Liver (tissue), 9 donors: ENCODE data around the gene EIF2B5. TPM values are rescaled to one million over a fixed set of nuclear protein-coding genes. Genes with fewer than 3 reads are reported as not detected.

Source experiments
- DNase-seq: peaks from one replicate; pipeline ENCODE4 v3.0.0-alpha.2; 2017; ENCODE audit warnings: low spot score
- H3K27ac ChIP-seq, 2 donors: one replicate each; pipeline ENCODE4 v1.7.0; 2013; ENCODE audit warnings: inconsistent platforms in 2 of 2, low read length in 2 of 2, control low read depth in 1 of 2, low read depth in 1 of 2, mild to moderate bottlenecking in 1 of 2
- H3K27me3 ChIP-seq, 4 donors: one replicate each; pipeline versions ENCODE4 v1.6.1 to v1.7.0; 2013; ENCODE audit warnings: low read length in 3 of 4, inconsistent platforms in 1 of 4, mild to moderate bottlenecking in 1 of 4, moderate library complexity in 1 of 4; ENCODE audit not compliant: control insufficient read depth in 4 of 4, insufficient read depth in 4 of 4
- H3K36me3 ChIP-seq, 4 donors: one replicate each; pipeline versions ENCODE4 v1.6.1 to v1.7.0; 2013; ENCODE audit warnings: low read length in 3 of 4, mild to moderate bottlenecking in 3 of 4, low read depth in 1 of 4, moderate library complexity in 1 of 4; ENCODE audit not compliant: control insufficient read depth in 4 of 4, insufficient read depth in 3 of 4
- H3K4me1 ChIP-seq, 4 donors: one replicate each; pipeline versions ENCODE4 v1.6.1 to v1.7.0; 2013; ENCODE audit warnings: low read length in 3 of 4, mild to moderate bottlenecking in 3 of 4, moderate library complexity in 1 of 4; ENCODE audit not compliant: control insufficient read depth in 4 of 4, insufficient read depth in 4 of 4
- H3K4me3 ChIP-seq, 3 donors: one replicate each; pipeline versions ENCODE4 v1.6.1 to v1.7.0; 2013; ENCODE audit warnings: low read length in 3 of 3, control low read depth in 1 of 3, low read depth in 1 of 3, mild to moderate bottlenecking in 1 of 3
- H3K9ac ChIP-seq, 2 donors: one replicate each; pipeline ENCODE4 v1.7.0; 2013; ENCODE audit warnings: low read length in 2 of 2, mild to moderate bottlenecking in 2 of 2, moderate library complexity in 2 of 2, control low read depth in 1 of 2, low read depth in 1 of 2
- H3K9me3 ChIP-seq, 4 donors: one replicate each; pipeline versions ENCODE4 v1.6.1 to v1.7.0; 2013; ENCODE audit warnings: low read length in 3 of 4; ENCODE audit not compliant: control insufficient read depth in 4 of 4
- CTCF ChIP-seq: fragments of 150-350 bp; IDR thresholded peaks from 2 replicates; pipeline ENCODE4 v1.5.1; 2017; ENCODE audit warnings: improper control_type of control experiment, low read depth, low read length; ENCODE audit not compliant: missing input control
- EGR1 ChIP-seq, 2 donors: IDR thresholded peaks; 2 replicates each; pipeline ENCODE4 v1.6.1; 2016 to 2018; ENCODE audit warnings: antibody characterized with exemption in 2 of 2, low read depth in 2 of 2
- FOXA1 ChIP-seq: IDR thresholded peaks from 2 replicates; pipeline ENCODE4 v1.6.1; 2016; ENCODE audit warnings: antibody characterized with exemption
- FOXA2 ChIP-seq: IDR thresholded peaks from 2 replicates; pipeline ENCODE4 v1.6.1; 2016; ENCODE audit warnings: antibody characterized with exemption
- GABPA ChIP-seq, 2 donors: IDR thresholded peaks in 1 of 2; conservative IDR thresholded peaks in 1 of 2; 2 replicates each; pipeline ENCODE4 v1.6.1; 2016; ENCODE audit warnings: antibody characterized with exemption in 2 of 2, mild to moderate bottlenecking in 1 of 2, moderate library complexity in 1 of 2
- HNF4A ChIP-seq, 2 donors: conservative IDR thresholded peaks; 2 replicates each; pipeline ENCODE4 v1.6.1; 2016; ENCODE audit warnings: antibody characterized with exemption in 2 of 2, mild to moderate bottlenecking in 2 of 2
- HNF4G ChIP-seq: IDR thresholded peaks from 2 replicates; pipeline ENCODE4 v1.6.1; 2016; ENCODE audit warnings: antibody characterized with exemption
- JUND ChIP-seq, 2 donors: IDR thresholded peaks; 2 replicates each; pipeline ENCODE4 v1.6.1; 2016; ENCODE audit warnings: antibody characterized with exemption in 2 of 2
- NR2F2 ChIP-seq: IDR thresholded peaks from 2 replicates; pipeline ENCODE4 v1.6.1; 2016; ENCODE audit warnings: antibody characterized with exemption
- RAD21 ChIP-seq, 2 donors: IDR thresholded peaks; 2 replicates each; pipeline ENCODE4 v1.6.1; 2016; ENCODE audit warnings: antibody characterized with exemption in 2 of 2, mild to moderate bottlenecking in 2 of 2
- RXRA ChIP-seq, 2 donors: IDR thresholded peaks; 2 replicates each; pipeline ENCODE4 v1.6.1; 2017 to 2018; ENCODE audit warnings: antibody characterized with exemption in 2 of 2, mild to moderate bottlenecking in 1 of 2
- SP1 ChIP-seq: IDR thresholded peaks from 2 replicates; pipeline ENCODE4 v1.6.1; 2018; ENCODE audit warnings: antibody characterized with exemption, mild to moderate bottlenecking
- TAF1 ChIP-seq: conservative IDR thresholded peaks from 2 replicates; pipeline ENCODE4 v1.6.1; 2016; ENCODE audit warnings: antibody characterized with exemption, mild to moderate bottlenecking
- YY1 ChIP-seq: IDR thresholded peaks from 2 replicates; pipeline ENCODE4 v1.6.1; 2016; ENCODE audit warnings: antibody characterized with exemption, mild to moderate bottlenecking
- WGBS: extraction: QIAGEN DNeasy Blood & Tissue Kit; methylation state at CpG from one replicate; pipeline ENCODE4 v1.1.7; 2013; 5-methylcytosine and 5-hydroxymethylcytosine counted together
- polyA plus RNA-seq, 2 donors: library from polyadenylated mRNA; stranded (reverse) in 1 of 2; unstranded in 1 of 2; fragments of 200-250 nt in 1 of 2; fragments of >200 nt in 1 of 2; fragmentation: Nextera tagmentation in 1 of 2; extraction: Ambion mirVana in 1 of 2; gene quantifications; one replicate each; pipeline versions ENCODE4 v1.2.1 to v1.2.3, GENCODE V29; 2013 to 2015
- total RNA-seq, 2 donors: library from RNA; depleted of rRNA; stranded (reverse); fragments of >200 nt; gene quantifications; one replicate each; pipeline ENCODE4 v1.2.3, GENCODE V29; 2014
- TF ChIP-seq, protein P1 (sequence below): IDR thresholded peaks from 2 replicates; pipeline ENCODE4 v1.6.1; 2016; ENCODE audit warnings: antibody characterized with exemption
- TF ChIP-seq, protein P2 (sequence below): IDR thresholded peaks from 2 replicates; pipeline ENCODE4 v1.6.1; 2016; ENCODE audit warnings: antibody characterized with exemption
- TF ChIP-seq, protein P3 (sequence below): IDR thresholded peaks from 2 replicates; pipeline ENCODE4 v1.6.1; 2016; ENCODE audit warnings: antibody characterized with exemption
- TF ChIP-seq, protein P4 (sequence below): IDR thresholded peaks from 2 replicates; pipeline ENCODE4 v1.6.1; 2016; ENCODE audit warnings: antibody characterized with exemption, mild to moderate bottlenecking
- donor health status: healthy.
- donor health status: healthy.
- donor health status: healthy.
- donor health status: healthy.
- donor health status: healthy.

Gene EIF2B5
- total and polyA plus RNA-seq, 4 donors: 19.0 to 34.3 (median 24.4) TPM

DNA sequence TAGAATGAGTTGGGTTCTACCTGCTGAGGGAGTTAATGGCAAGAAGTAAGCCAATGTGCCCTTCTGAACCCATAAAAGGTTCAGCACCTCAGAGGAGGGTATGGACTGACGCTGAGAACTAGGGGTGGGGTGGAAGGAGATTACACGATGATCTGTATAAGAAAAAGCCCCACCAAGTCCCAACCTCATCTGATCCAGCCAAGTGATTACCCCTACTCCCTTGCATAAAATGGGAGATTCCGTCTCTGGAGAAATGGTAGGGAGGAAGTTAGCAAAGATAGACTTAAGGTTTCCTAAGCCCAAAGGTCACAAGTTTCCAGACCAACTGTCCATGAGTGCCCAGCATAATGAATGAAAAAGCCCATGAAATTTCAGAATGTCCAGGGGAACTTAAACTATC, 12.9 kb downstream of the EIF2B5 start:
- 78% methylated on average over 3 of the region's 3 CpGs for WGBS
- Histone ChIP-seq H3K9me3 (no peaks in the 10 kb centered on the region), H3K4me1 (peaks cover 0 to 16% (median 4%) of the 10 kb centered on the region in 4 donors), H3K9ac (no peak overlapping the region), H3K27ac (no peak overlapping the region), H3K36me3 (peaks cover 0 to 27% (median 21%) of the 10 kb centered on the region in 4 donors), H3K27me3 (no peaks in the 10 kb centered on the region), H3K4me3 (no peak overlapping the region)
- DNase-seq: no peak
- TF ChIP-seq, protein P1, sequence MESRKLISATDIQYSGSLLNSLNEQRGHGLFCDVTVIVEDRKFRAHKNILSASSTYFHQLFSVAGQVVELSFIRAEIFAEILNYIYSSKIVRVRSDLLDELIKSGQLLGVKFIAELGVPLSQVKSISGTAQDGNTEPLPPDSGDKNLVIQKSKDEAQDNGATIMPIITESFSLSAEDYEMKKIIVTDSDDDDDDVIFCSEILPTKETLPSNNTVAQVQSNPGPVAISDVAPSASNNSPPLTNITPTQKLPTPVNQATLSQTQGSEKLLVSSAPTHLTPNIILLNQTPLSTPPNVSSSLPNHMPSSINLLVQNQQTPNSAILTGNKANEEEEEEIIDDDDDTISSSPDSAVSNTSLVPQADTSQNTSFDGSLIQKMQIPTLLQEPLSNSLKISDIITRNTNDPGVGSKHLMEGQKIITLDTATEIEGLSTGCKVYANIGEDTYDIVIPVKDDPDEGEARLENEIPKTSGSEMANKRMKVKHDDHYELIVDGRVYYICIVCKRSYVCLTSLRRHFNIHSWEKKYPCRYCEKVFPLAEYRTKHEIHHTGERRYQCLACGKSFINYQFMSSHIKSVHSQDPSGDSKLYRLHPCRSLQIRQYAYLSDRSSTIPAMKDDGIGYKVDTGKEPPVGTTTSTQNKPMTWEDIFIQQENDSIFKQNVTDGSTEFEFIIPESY: no peak
- no peak for TF ChIP-seq GABPA (IDR thresholded peaks at IDR 0.05 in 1 of 2, conservative IDR thresholded peaks at IDR 0.05 in 1 of 2)
- TF ChIP-seq CTCF: no peak
- no peak for TF ChIP-seq RXRA (IDR thresholded peaks at IDR 0.05)
- TF ChIP-seq EGR1 (IDR thresholded peaks at IDR 0.05; ENCODE audit: low read depth in 2 of 2): no peak
- no peak for TF ChIP-seq RAD21 (IDR thresholded peaks at IDR 0.05)
- TF ChIP-seq SP1: no peak
- TF ChIP-seq HNF4G: no peak
- no peak for TF ChIP-seq HNF4A (conservative IDR thresholded peaks at IDR 0.05)

- Histone ChIP-seq H3K27me3 (no peaks in the 10 kb centered on the region), H3K9me3 (no peaks in the 10 kb centered on the region), H3K4me1 (peaks cover 0 to 14% (median 2%) of the 10 kb centered on the region in 4 donors), H3K9ac (no peak overlapping the region), H3K27ac (no peak overlapping the region), H3K36me3 (peaks cover 0 to 17% (median 10%) of the 10 kb centered on the region in 4 donors), H3K4me3 (no peak overlapping the region)
- TF ChIP-seq JUND (IDR thresholded peaks at IDR 0.05) (no peak), RAD21 (IDR thresholded peaks at IDR 0.05) (no peak), EGR1 (IDR thresholded peaks at IDR 0.05; ENCODE audit: low read depth in 2 of 2) (no peak), TAF1 (no peak), FOXA1 (no peak), HNF4A (conservative IDR thresholded peaks at IDR 0.05) (no peak), GABPA (IDR thresholded peaks at IDR 0.05 in 1 of 2, conservative IDR thresholded peaks at IDR 0.05 in 1 of 2) (no peak), RXRA (IDR thresholded peaks at IDR 0.05) (no peak), CTCF (no peak), YY1 (no peak), FOXA2 (no peak), NR2F2 (no peak), HNF4G (no peak), SP1 (no peak)
- TF ChIP-seq, protein P2, sequence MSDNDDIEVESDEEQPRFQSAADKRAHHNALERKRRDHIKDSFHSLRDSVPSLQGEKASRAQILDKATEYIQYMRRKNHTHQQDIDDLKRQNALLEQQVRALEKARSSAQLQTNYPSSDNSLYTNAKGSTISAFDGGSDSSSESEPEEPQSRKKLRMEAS: no peak
- TF ChIP-seq, protein P3, sequence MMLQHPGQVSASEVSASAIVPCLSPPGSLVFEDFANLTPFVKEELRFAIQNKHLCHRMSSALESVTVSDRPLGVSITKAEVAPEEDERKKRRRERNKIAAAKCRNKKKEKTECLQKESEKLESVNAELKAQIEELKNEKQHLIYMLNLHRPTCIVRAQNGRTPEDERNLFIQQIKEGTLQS: no peak
- TF ChIP-seq, protein P1: no peak
- TF ChIP-seq, protein P4, sequence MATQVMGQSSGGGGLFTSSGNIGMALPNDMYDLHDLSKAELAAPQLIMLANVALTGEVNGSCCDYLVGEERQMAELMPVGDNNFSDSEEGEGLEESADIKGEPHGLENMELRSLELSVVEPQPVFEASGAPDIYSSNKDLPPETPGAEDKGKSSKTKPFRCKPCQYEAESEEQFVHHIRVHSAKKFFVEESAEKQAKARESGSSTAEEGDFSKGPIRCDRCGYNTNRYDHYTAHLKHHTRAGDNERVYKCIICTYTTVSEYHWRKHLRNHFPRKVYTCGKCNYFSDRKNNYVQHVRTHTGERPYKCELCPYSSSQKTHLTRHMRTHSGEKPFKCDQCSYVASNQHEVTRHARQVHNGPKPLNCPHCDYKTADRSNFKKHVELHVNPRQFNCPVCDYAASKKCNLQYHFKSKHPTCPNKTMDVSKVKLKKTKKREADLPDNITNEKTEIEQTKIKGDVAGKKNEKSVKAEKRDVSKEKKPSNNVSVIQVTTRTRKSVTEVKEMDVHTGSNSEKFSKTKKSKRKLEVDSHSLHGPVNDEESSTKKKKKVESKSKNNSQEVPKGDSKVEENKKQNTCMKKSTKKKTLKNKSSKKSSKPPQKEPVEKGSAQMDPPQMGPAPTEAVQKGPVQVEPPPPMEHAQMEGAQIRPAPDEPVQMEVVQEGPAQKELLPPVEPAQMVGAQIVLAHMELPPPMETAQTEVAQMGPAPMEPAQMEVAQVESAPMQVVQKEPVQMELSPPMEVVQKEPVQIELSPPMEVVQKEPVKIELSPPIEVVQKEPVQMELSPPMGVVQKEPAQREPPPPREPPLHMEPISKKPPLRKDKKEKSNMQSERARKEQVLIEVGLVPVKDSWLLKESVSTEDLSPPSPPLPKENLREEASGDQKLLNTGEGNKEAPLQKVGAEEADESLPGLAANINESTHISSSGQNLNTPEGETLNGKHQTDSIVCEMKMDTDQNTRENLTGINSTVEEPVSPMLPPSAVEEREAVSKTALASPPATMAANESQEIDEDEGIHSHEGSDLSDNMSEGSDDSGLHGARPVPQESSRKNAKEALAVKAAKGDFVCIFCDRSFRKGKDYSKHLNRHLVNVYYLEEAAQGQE: no peak
- no peak for DNase-seq
- WGBS: 95% methylated on average over 6 of the region's 6 CpGs
Observed at GRCh38 chr3:184149123-184149522, 14.0 kb downstream of the EIF2B5 start.
